Effector CD8-positive, alpha-beta T cell (primary cell): ENCODE results near the gene SFT2D3.

Experiments
- DNase-seq: peaks from one replicate; lab custom pipeline; 2025; lab: John Stamatoyannopoulos, UW

Gene SFT2D3

GRCh38 chr2:127681976-127682857, 19.1 kb upstream of the SFT2D3 start:
- DNase-seq = no peak

- no peak for DNase-seq
Measured at GRCh38 chr2:127683056-127683455, 18.2 kb upstream of the SFT2D3 start.

DNA sequence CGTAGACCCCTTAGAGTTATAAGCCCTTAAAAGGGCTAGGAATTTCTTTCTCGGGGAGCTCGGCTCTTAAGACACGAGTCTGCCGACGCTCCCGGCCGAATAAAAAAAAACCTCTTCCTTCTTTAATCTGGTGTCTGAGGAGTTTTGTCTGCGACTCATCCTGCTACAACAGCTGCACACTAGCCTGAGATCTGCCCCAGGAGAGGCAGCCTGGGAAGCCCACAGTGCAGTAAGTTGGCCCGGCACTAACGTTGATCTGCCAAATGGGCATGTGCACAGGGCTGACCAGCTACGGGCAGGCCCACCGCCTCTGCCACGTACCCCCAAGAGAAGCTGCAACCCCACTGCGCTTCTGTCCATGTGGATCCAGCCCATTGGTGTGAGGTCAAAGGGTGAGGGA, 17.5 kb upstream of the SFT2D3 start:
- DNase-seq = no peak

DNA sequence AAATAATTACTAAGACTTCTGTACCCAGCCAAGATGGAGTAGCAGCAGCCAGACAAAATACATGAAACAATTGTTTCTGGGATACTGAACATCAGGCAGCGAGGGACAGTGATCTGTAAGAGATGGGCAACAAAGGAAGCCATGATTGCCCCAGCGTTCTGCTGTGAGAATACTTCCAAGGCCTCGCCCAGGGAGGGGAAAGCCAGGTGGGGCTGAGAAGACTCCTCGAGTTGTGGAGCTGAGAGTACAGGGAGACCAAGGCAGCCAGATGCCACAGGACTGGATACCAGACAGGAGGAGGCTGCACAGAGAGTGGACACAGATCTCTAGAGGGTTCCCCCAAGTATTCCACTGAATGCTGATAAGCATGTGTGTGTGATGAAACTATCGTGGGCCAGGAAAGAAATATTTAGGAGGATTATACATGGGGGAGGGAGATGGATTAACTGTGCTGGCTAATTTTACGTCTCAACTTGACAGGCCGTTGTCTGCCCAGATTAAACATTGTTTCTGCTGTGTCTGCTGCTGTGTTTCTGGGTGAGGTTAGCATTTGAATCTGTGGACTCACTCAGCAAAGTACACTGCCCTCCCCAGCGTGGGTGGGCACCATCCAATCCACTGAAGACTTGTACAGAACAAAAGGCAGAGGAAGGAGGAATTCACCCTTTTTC, 15.8 kb upstream of the SFT2D3 start:
- no peak for DNase-seq

DNA sequence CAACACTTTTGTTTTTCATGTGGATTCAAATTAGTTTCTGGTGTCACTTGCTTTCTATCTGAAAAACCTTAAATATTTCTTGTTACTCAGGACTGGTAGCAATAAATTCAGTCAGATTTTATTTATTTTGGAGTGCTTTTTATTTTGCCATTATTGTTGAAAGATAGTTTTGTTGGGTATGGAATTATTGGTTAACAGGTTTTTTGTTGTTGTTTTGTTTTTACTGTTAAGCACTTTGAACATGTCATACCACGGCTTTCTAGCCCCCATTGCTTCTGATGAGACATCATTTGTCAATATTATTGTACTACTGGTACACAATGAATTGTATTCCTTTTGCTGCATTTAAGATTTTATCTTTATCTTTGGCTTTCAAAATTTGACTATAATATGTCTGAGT, 12.9 kb upstream of the SFT2D3 start:
- no peak for DNase-seq

DNA sequence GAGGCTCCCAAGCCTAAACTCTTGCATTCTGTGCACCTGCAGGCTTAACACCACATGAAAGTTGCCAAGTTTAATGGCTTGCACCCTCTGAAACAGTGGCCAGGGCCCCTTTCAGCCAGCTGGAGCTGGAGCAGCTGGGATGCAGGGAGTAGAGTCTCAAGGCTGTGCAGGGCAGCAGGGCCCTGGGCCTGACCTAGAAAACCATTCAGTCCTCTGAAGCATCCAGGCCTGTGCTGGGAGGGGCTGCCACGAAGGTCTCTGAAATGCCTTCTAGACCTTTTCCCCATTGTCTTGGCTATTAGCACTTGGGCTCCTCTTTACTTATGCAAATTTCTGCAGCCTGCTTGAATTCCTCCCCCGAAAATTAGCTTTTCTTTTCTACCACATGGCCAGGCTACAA, 10.6 kb upstream of the SFT2D3 start:
- no peak for DNase-seq

DNA sequence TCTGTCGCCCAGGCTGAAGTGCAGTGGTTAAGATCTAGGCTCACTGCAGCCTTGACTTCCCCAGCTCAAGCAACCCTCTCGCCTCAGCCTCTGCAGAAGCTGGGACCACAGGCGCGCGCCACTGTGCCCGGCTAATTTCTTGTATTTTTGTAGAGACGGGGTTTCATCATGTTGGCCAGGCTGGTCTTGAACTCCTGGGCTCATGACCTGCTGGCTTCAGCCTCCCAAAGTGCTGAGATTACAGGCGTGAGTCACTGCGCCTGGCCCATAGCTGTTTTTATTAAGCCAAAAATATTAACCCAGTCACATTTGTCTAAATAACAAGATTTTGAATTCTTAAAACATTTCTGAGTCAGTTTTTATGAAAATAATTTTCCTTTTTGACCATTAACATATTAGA, 6.3 kb upstream of the SFT2D3 start:
- DNase-seq = no peak

DNA sequence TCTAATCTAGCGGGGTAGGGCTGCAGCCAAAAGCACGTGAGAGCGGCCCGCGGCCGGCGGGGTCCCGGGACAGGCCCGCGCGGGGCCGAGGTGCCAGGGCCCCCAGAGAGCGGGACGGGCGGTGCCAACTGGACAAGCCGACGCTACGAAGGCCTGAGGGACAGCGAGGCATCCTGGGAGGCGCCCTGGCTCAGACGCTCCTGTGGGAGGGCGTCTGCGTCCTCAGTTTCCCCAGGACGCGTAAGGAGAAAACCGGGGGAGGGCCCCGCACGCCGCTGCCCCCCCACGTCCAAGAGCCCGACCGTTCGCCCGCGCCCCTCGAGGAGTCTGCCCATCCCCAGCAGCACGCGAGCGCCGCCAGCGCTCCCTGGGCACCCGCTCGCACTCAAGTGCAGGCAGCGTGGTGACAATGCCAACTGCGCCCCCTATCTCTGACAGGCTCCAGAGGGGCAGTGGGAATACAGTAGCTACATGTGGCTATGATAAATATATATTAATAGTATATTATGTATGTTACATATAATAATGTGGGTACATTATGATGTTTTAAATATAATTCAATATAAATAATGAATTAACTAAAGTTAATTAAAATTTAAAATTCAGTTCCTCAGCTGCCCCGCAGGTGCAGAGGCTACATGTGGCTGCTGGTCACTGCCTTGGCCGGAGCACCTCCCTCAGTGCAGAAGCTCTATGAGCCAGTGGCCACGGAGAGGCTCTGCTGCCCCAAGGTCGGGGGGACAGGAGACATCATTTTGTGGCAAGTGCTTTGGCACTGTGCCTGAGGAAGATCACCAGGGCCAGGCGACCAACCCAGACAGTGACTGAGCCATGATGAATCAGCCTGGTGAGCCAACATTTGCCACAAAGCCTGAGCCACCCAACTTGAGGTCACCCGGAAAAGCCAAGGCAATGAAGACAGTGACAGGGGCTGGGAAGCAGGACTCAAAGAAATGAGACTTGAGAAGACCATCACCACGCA, 5.5 kb upstream of the SFT2D3 start:
- DNase-seq = peak; percentile 18

GRCh38 chr2:127697482-127698180, 3.7 kb upstream of the SFT2D3 start:
- no peak for DNase-seq

DNA sequence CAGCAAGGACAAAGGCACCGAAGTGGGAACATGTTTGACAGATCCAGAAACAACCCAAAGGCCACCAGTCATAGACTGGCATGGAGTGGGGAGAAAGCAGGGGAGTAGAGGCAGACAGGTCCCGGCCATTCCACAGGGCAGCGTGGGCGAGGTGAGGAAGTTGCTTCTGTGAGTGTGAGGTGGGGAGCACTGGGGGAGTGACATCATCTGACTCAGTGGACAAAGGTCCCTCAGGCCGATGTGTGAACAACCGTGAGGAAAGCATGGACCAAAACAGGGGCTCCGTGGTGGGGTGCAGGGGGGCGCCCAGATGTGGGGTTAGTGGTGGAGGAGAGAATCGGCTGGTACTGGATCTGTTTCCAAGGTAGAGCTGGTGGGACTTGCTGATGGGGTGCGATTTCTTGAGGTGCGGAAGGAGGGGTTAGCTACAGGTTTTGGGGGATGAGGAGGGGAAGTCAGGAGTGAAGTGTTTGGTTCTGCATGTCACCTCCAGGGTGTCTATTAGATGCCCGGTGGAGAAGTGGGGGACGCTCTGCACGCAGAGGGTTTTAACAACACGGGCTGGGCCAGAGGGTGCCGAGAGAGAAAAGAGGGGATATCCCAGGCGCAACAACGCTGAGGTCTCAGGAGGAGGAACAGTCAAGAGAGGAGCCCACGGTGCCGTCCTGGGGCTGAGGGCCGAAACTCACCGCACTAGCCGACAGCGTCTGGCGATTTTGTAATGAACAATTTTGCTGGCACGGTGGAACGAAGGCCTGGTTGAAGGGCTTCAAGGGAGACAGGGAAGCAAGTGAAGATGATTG, 2.5 kb upstream of the SFT2D3 start:
- DNase-seq = no peak

DNA sequence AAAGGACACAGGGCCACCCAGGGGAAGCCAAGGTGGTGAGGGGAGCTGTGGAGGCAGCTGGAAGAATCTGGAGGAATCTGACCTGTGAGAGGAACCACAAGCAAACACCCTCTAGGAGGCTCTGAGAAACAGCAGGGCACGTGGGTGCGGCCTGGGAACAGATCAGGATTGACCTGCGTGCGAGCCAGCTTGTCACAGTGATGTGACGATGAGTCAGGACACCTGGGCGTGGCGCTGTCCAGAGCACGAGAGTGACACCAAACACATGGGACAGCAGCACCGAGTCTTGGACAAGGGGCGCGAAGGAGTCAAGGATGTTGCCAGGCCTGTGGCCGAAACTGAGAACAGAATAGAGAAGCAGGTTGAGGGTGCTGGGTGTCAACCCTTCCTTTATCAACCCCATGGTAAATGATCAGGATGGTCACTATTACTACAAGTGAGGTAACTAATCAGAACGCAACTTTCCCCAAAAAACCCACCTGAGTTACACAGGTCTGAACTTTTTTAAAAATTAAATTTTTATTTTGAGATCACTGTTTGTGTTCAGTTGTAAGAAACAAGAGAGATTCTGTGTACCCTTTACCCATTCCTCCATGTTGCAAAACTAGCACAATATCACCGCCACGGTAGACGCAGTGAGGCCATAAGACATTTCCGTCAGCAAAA, 637 bp upstream of the SFT2D3 start:
- no peak for DNase-seq

DNA sequence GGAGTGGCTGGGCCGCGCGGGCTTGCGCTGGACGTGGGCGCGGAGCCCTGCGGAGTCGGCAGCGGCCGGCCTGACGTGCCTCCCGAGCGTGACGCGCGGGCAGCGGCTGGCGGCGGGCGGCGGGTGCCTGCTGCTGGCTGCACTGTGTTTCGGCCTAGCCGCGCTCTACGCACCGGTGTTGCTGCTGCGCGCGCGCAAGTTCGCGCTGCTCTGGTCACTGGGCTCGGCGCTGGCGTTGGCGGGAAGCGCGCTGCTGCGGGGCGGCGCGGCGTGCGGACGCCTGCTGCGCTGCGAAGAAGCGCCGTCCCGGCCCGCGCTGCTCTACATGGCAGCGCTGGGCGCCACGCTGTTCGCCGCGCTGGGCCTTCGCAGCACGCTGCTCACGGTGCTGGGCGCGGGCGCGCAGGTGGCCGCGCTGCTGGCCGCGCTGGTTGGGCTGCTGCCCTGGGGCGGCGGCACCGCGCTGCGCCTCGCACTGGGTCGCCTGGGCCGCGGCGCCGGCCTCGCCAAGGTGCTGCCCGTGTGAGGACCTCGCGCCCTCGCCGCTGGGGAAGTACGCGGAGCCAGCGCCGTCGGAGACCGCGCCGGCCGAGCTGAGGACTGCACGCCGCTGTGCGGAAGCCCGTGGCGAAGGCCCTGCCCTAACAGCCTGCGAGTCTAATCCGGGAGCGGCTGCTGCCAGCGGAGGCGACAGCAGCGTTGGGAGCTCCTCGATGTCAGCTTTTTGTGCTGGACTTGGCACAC, 526 bp downstream of the SFT2D3 start:
- peak; percentile 54 for DNase-seq

DNA sequence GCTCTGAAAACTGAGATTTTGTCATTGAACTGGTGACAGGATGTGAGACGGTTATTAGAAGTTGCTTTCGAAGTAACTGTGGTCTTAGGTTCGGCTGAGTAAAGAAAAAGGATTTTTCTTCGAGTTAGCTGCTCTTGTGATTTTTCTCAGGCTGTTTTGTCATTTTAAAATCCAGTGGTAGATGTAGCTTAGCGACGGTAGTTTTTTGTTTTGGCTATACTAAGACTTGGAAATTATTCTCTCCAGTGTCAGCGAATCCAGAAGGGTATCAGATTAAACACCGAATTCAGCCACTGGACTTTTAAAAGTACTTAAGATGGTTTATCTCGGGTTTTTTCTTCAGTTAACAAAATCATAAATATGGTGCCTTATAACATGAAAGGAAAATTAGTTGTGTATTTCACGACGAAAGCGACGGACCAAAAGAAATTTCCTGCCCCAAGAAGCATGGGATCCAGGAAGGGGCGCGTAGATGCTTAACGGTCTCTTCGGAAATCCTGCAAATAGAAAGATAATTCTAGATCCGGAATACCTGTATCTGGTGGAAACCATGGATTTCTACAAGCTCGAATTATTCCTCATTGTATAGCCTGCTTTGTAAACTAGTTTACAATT, 1.2 kb downstream of the SFT2D3 start:
- DNase-seq = no peak

DNA sequence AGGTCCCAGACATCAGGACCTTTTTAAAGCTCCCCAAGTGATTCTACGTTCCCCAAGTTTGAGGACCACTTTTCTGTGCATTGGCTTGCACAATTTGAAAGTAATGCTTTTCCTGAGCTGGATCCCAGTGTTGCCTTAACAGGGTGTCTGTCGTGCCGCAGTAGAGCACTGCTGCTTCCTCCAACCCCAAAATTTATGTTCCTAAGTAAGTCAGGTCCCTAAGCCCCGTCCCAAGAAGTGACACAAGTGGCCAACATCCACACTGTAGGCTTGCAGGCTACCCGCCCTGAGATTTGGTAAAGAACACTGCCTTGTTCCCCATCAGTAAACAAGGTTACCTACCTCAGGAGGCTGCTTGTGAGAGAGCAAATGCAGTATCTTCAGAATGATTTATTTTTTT, 2.0 kb downstream of the SFT2D3 start:
- DNase-seq = no peak

GRCh38 chr2:127704641-127705390, 3.5 kb downstream of the SFT2D3 start:
- no peak for DNase-seq

DNA sequence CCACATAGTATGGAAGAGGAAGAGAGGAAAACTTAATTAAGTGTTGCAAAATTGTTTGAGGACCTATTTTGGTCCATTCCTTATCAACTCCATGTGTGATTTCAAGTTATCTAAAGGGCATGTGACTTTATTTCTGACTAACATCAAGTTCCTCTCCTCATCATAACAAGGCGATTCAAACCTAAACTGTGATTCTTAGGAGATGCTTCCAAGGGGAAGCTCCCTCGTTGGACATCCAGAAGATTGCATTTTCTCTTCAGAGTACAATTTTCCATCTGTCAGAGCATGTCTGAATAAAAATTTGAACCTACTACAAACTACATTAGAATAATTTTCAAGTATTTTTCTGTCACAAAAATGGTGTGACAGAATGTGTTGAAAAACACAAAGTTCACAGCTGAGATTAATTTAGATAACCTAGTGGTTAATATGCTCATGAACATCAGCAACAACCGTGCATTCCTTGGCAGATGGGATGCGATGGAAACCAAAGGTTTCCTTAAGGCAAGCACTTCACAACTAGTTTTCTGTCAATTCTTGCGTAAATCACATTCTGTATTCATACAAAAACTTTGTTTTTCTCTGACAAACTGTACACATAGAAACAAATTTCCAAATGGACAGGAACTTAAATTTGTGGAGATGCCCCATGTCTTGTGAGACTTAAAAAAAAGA, 4.2 kb downstream of the SFT2D3 start:
- no peak for DNase-seq

DNA sequence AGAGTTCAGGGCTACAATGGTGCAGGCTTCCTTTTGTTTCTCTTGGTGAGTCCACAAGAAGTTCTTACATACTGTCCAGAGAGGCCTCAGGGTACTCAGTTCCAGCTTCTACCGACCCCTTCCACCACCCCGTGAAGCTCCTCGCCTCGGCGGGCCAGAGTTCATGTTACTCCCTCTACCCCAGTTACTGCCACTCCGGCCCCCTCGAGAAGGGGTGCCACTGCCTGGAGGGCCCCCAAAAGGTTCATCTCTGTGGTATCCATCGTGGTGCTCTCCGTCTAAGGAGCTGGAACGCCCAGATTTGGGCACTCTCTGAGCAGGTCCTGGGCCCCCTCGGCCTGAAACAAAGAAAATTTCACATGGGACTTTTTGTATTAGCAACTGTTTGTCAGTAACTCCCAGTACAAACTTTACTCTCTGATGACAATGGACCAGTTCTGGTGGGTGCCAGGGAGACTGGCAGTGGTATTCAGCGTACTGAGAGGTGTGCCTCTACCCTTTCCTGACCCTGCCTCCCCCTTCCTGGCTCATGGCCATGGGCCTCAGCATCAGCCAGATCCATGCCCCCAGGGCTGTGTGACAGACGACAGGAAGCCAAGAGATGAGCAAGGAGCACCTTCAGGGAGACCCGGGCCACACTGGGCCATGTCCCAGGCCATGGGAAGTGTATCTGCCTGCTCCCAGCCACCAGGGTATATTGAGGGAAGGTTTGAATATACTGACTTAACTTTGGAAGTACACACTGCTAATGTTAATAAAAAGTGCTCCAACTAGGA, 5.1 kb downstream of the SFT2D3 start:
- no peak for DNase-seq
